GM23338 (cell line): Measurements from ENCODE around the gene PEX19. TPM values are rescaled to one million over a fixed set of nuclear protein-coding genes. Genes with fewer than 3 reads are reported as not detected.

Experiments used
- ATAC-seq: fragments of 200-7000 bp; cut with Tn5 transposase; 3 replicates; pipeline ENCODE4 v1.9.1; 2020
- DNase-seq: peaks from one replicate; pipeline ENCODE4 v3.0.0-alpha.2; 2015; ENCODE audit warnings: low spot score
- H2AFZ ChIP-seq: fragments of 200-600 bp; sonication (generic); 2 replicates; pipeline ENCODE4 v1.8.0; 2016; ENCODE audit warnings: antibody characterized with exemption, mild to moderate bottlenecking, moderate library complexity
- H3F3A ChIP-seq: fragments of 200-600 bp; sonication (generic); replicated peaks from 2 replicates; pipeline ENCODE4 v1.8.0; 2017; ENCODE audit warnings: antibody characterized with exemption, mixed run types, low read depth
- H3K27ac ChIP-seq: fragments of 200-600 bp; sonication (generic); 2 replicates; pipeline ENCODE4 v1.6.1; 2016; ENCODE audit warnings: low read depth
- H3K27me3 ChIP-seq: fragments of 200-600 bp; sonication (generic); 2 replicates; pipeline ENCODE4 v1.8.0; 2016; ENCODE audit warnings: mild to moderate bottlenecking, mixed run types, moderate library complexity; ENCODE audit not compliant: insufficient read depth
- H3K36me3 ChIP-seq: fragments of 200-600 bp; sonication (generic); 2 replicates; pipeline ENCODE4 v1.8.0; 2016; ENCODE audit warnings: mild to moderate bottlenecking; ENCODE audit not compliant: insufficient read depth
- H3K4me1 ChIP-seq: fragments of 200-600 bp; sonication (generic); 2 replicates; pipeline ENCODE4 v1.8.0; 2016; ENCODE audit warnings: mild to moderate bottlenecking, moderate library complexity; ENCODE audit not compliant: insufficient read depth
- H3K4me2 ChIP-seq: fragments of 200-600 bp; sonication (generic); 2 replicates; pipeline ENCODE4 v1.7.1; 2017; ENCODE audit warnings: mixed run types
- H3K4me3 ChIP-seq: fragments of 200-600 bp; sonication (generic); 2 replicates; pipeline ENCODE4 v1.6.1; 2016; ENCODE audit warnings: mixed run types
- H3K79me2 ChIP-seq: fragments of 200-600 bp; sonication (generic); replicated peaks from 2 replicates; pipeline ENCODE4 v1.8.0; 2017; ENCODE audit warnings: mild to moderate bottlenecking; ENCODE audit not compliant: insufficient read depth
- H3K9me2 ChIP-seq: fragments of 200-600 bp; sonication (generic); 2 replicates; pipeline ENCODE4 v1.8.0; 2017; ENCODE audit not compliant: insufficient read depth
- H4K20me1 ChIP-seq: fragments of 200-600 bp; sonication (generic); replicated peaks from 2 replicates; pipeline ENCODE4 v1.8.0; 2017; ENCODE audit warnings: mild to moderate bottlenecking; ENCODE audit not compliant: insufficient read depth
- H3K27ac Mint-ChIP-seq: 2 replicates; pipeline ENCODE4 v1.8.0; 2020; ENCODE audit warnings: inconsistent platforms, mild to moderate bottlenecking, moderate library complexity, mixed read lengths
- H3K27me3 Mint-ChIP-seq: 3 replicates; pipeline ENCODE4 v1.8.0; 2022; ENCODE audit warnings: low read depth, mild to moderate bottlenecking, moderate library complexity, mixed read lengths, inconsistent platforms; ENCODE audit not compliant: insufficient read depth, poor library complexity
- H3K36me3 Mint-ChIP-seq: 3 replicates; pipeline ENCODE4 v1.8.0; 2021; ENCODE audit warnings: low read depth, mild to moderate bottlenecking, inconsistent platforms, moderate library complexity, mixed read lengths
- H3K4me1 Mint-ChIP-seq: 3 replicates; pipeline ENCODE4 v1.8.0; 2020; ENCODE audit warnings: mild to moderate bottlenecking, inconsistent platforms, mixed read lengths
- H3K4me3 Mint-ChIP-seq: 3 replicates; pipeline ENCODE4 v1.8.0; 2021; ENCODE audit warnings: moderate library complexity, mild to moderate bottlenecking, inconsistent platforms, mixed read lengths
- H3K9me3 Mint-ChIP-seq: 3 replicates; pipeline ENCODE4 v1.8.0; 2020; ENCODE audit warnings: moderate library complexity, mild to moderate bottlenecking, inconsistent platforms, mixed read lengths
- CREB1 ChIP-seq: fragments of 250-450 bp; sonication (Bioruptor Pico); IDR thresholded peaks from 2 replicates; pipeline ENCODE4 v1.5.0; 2020; ENCODE audit warnings: low read depth, mild to moderate bottlenecking, moderate library complexity
- CTCF ChIP-seq, 2 experiments: fragments of 200-600 bp in 1 of 2; sonication (generic) in 1 of 2; conservative IDR thresholded peaks; 2 replicates each; pipeline versions ENCODE4 v1.5.1 to v1.6.1; 2016 to 2017; ENCODE audit warnings: antibody characterized with exemption in 2 of 2, low read depth in 2 of 2, mild to moderate bottlenecking in 2 of 2, moderate library complexity in 1 of 2
- ETS1 ChIP-seq: IDR thresholded peaks from 2 replicates; pipeline ENCODE4 v1.6.1; 2016; ENCODE audit warnings: antibody characterized with exemption
- EZH2 ChIP-seq: fragments of 200-600 bp; sonication (generic); IDR thresholded peaks from one replicate; pipeline ENCODE4 v1.8.0; 2017; ENCODE audit warnings: antibody characterized with exemption, mild to moderate bottlenecking, low read depth; ENCODE audit not compliant: unreplicated experiment
- EZH2phosphoT487 ChIP-seq: fragments of 200-600 bp; sonication (generic); IDR thresholded peaks from one replicate; pipeline ENCODE4 v1.8.1; 2018; ENCODE audit warnings: antibody characterized with exemption; ENCODE audit not compliant: unreplicated experiment
- JUNB ChIP-seq: IDR thresholded peaks from one replicate; pipeline ENCODE4 v1.6.1; 2016; ENCODE audit warnings: antibody characterized with exemption; ENCODE audit not compliant: unreplicated experiment
- NANOG ChIP-seq: IDR thresholded peaks from 2 replicates; pipeline ENCODE4 v1.6.1; 2016; ENCODE audit warnings: antibody characterized with exemption, borderline replicate concordance
- POLR2AphosphoS5 ChIP-seq: IDR thresholded peaks from 2 replicates; pipeline ENCODE4 v1.6.1; 2016; ENCODE audit warnings: antibody characterized with exemption, low read depth
- REST ChIP-seq: IDR thresholded peaks from one replicate; pipeline ENCODE4 v1.6.1; 2018; ENCODE audit warnings: antibody characterized with exemption; ENCODE audit not compliant: unreplicated experiment
- STAT1 ChIP-seq: IDR thresholded peaks from one replicate; pipeline ENCODE4 v1.6.1; 2016; ENCODE audit warnings: antibody characterized with exemption; ENCODE audit not compliant: unreplicated experiment
- ZNF114 ChIP-seq: fragments of 250-450 bp; sonication (Bioruptor Pico); IDR thresholded peaks from 2 replicates; pipeline ENCODE4 v1.5.0; 2020; ENCODE audit warnings: mild to moderate bottlenecking, moderate library complexity
- ZNF331 ChIP-seq: fragments of 250-450 bp; sonication (Bioruptor Pico); IDR thresholded peaks from 2 replicates; pipeline ENCODE4 v1.5.0; 2020; ENCODE audit warnings: low read depth, mild to moderate bottlenecking, moderate library complexity
- ZNF462 ChIP-seq: fragments of 250-450 bp; sonication (Bioruptor Pico); IDR thresholded peaks from 2 replicates; pipeline ENCODE4 v1.5.0; 2020; ENCODE audit warnings: mild to moderate bottlenecking, moderate library complexity
- long read RNA-seq: library from polyadenylated mRNA; unstranded; transcript quantifications from one replicate; pipeline ENCODE4 v2.0.0, GENCODE V29; 2020; ENCODE audit not compliant: unreplicated experiment
- polyA plus RNA-seq: library from polyadenylated mRNA; unstranded; fragments of >200 nt; fragmentation: Nextera tagmentation; extraction: Ambion mirVana; gene quantifications from 2 replicates; pipeline ENCODE4 v1.2.1, GENCODE V29; 2016
- total RNA-seq: library from RNA; depleted of rRNA; stranded (reverse); fragments of >200 nt; shearing (Covaris generic); gene quantifications from 2 replicates; pipeline ENCODE4 v1.2.3, GENCODE V29; 2014; rRNA removed

The PEX19 gene
- 56.7 and 84.9 TPM in 2 replicates for total RNA-seq
- 18.4 and 21.8 TPM in 2 replicates for polyA plus RNA-seq
- long read RNA-seq, transcript PEX19-201 (8 exons, 3,661 nt): major isoform, 54 of 67 reads
- long read RNA-seq, partial matches to known transcripts: 0 of 67 reads
- long read RNA-seq, other reads (novel, unspliced or antisense): 8 of 67 reads

GRCh38 chr1:160284782-160285344, at the start of gene PEX19:
Gene PEX19, minus strand, starts transcription at chr1:160285133. Its CDS starts 9 bp downstream, at chr1:160285124.
- Histone ChIP-seq H3F3A (0 out of 2 replicates have a peak, but pooled peaks cover 3% of the 10 kb centered on the region), H3K36me3 (peaks cover 45% of the 10 kb centered on the region), H3K27ac (peak within 1 kb of the TSS; percentile 80), H3K4me1 (peaks cover 14% of the 10 kb centered on the region), H3K4me2 (peak within 1 kb of the TSS; percentile 90), H4K20me1 (0 out of 2 replicates have a peak, but pooled peaks cover under 1% of the 10 kb centered on the region), H3K4me3 (peak within 1 kb of the TSS; percentile 90), H3K27me3 (no peaks in the 10 kb centered on the region), H3K9me2 (no peaks in the 10 kb centered on the region), H2AFZ (peak within 1 kb of the TSS; percentile 7), H3K79me2 (peaks cover 21% of the 10 kb centered on the region)
- Mint-ChIP-seq H3K36me3 (peaks cover 43% of the 10 kb centered on the region), H3K27me3 (peaks cover 2% of the 10 kb centered on the region), H3K4me1 (peaks cover 20% of the 10 kb centered on the region), H3K27ac (peak within 1 kb of the TSS; percentile 97), H3K9me3 (no peaks in the 10 kb centered on the region), H3K4me3 (peak within 1 kb of the TSS; percentile 91)
- TF ChIP-seq ZNF462: no peak
- peak; percentile 51; the same call in 1 of the 2 replicates for TF ChIP-seq CREB1 (CRISPR knock-in tag)
- TF ChIP-seq JUNB: no peak
- TF ChIP-seq EZH2: no peak
- TF ChIP-seq ZNF114 (CRISPR knock-in tag): no peak
- no peak for TF ChIP-seq ZNF331 (CRISPR knock-in tag)
- no peak for TF ChIP-seq REST
- TF ChIP-seq STAT1: no peak
- no peak for TF ChIP-seq NANOG
- TF ChIP-seq EZH2phosphoT487: no peak
- TF ChIP-seq ETS1: 0 out of 2 replicates have a peak, but pooled peaks have one; percentile 20
- TF ChIP-seq POLR2AphosphoS5: peak; percentile 93
- TF ChIP-seq CTCF (conservative IDR thresholded peaks at IDR 0.05; ENCODE audit: low read depth in 2 of 2): no peak
- ATAC-seq (peak; percentile 98), DNase-seq (peak; percentile 96)
